Activated T-helper 1 cell treated with Interleukin-2 at 50 U/mL for 16 hours (primary cell): ENCODE results near the gene ZFPM1.

Source experiments
- DNase-seq: peaks from one replicate; pipeline ENCODE4 v3.0.0-alpha.2; 2020; ENCODE audit warnings: low read depth

ZFPM1 gene

GRCh38 chr16:88568710-88569613 lies 115.9 kb downstream of the ZFPM1 start:
- no peak for DNase-seq

DNA sequence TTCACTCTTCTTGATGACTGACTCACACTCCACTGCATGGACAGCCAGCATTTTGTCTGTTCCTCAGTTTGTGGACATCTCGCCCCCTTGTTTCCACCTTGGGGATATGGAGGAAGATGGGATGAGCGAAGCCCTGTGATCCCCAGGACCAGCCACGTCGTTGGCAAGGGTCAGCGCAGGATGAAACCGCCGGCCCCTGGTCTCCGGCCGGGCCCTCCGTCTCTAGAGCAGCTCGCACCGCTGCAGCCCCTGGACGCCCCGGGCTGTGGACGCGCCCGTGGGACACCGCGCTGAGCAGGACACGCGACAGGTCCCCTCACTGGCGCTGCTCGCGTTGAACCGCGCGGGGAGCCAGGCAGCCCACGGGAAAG lies 116.5 kb downstream of the ZFPM1 start:
- DNase-seq, result no peak

GRCh38 chr16:88569985-88570690 lies 117.1 kb downstream of the ZFPM1 start, which contains the start of gene ZC3H18:
TSS of gene ZC3H18 (plus strand) at chr16:88570403. CDS start at chr16:88577124, 6,721 bp downstream.
- peak; percentile 99 for DNase-seq

- DNase-seq, result peak; percentile 17
Measured at GRCh38 chr16:88570691-88571092, 117.6 kb downstream of the ZFPM1 start.

- no peak for DNase-seq
Measured at GRCh38 chr16:88575251-88575650, 122.2 kb downstream of the ZFPM1 start.

DNA sequence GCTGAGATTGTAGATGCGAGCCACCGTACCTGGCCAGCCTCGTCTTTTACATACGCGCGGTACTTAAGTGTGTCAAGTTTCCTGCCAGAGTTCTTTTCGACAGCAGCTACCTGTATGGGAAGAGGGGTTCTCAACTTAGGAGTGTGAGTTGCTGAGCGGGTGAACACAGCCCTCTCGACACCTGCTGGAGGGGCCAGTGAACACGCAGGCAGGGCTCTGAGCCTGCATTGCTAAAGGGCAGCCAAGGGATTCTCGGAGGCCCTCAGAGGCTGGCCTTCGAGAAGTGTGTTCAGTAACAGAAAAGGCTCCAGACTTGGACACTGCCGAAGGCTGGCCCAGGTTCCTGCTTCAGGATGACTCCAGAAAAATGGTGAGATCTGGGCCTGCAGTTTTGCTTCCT lies 123.2 kb downstream of the ZFPM1 start:
- DNase-seq, result no peak

- no peak for DNase-seq
Measured at GRCh38 chr16:88577166-88577565, 124.1 kb downstream of the ZFPM1 start.

GRCh38 chr16:88578446-88579313 lies 125.6 kb downstream of the ZFPM1 start:
- DNase-seq, result no peak

- no peak for DNase-seq
Measured at GRCh38 chr16:88580371-88580770, 127.3 kb downstream of the ZFPM1 start.

- no peak for DNase-seq
Measured at GRCh38 chr16:88581033-88581432, 128.0 kb downstream of the ZFPM1 start.

DNA sequence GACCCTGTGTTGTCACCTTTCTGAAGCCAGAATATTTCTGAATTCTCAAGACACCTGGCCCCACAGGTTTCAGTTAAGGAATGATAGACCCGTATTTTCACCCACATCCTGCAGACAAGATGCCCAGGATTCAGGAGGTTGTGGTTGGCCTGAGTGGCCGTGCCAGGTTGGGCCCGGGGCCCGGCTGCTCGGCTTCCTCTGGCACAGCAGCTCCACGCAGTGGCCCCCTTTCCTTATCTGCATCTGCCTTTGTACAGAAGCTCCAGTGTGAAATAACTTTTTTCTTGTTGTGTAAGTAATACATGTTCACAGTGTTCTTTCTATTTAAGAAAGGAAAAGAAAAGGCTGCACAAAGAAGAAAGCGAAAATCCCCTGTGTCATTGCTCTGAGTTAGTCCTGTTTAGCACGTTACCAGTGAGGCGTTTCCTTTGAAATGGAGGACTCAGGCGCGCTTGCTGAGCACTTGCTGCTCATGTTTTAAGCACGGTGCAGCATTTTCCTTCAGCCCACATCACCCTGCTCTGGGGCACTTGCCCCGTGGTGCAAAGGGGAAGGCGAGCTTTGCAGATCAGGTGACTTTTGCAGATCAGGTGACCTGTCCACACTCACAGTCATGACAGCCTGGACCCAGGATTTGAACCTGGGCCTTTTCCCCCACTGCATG lies 130.0 kb downstream of the ZFPM1 start:
- no peak for DNase-seq

DNA sequence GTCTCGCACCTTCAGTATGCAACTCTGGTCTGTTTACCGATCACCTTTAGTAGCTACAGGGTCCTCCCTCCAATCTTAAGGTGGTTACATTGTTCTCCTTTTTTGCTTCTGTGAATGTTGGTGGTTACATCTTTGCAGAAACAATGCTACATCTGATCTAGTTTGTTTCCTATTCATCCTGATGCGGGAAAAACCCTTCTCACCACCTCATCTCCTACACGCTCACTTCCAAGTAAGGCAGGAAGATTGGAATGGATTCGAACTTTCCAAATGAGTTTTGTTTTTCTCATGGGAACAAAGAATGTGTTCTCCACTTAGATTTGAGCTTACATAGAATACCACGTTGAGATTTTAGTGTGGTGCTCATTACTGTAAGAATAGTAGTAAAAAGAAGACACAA lies 131.6 kb downstream of the ZFPM1 start:
- no peak for DNase-seq

DNA sequence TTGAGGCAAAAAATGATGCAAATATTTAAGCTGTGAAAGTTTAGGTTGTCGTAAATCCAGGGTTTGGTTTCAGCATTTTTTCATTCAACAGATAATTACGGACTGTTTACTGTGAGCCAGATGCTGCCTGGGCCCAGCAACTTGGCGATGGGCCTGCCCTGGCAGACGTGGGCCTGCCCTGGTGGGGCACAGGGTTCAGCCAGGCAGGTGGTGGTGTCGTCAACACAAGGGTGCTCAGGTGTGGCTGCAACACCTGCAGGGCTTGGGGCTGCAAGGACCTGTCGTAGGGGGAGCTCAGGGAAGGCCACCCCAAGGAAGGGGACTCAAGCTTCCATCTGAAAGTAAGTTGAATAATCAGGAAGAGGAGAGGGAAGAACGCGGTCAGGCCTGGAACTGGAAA lies 132.2 kb downstream of the ZFPM1 start:
- DNase-seq, result no peak

- no peak for DNase-seq
Measured at GRCh38 chr16:88585927-88586581, 133.0 kb downstream of the ZFPM1 start.
